Measurements from ENCODE around the gene MYCBP2.
A peak's percentile ranks its signal among the peaks of the same experiment; 100 is the strongest.
"Not testable (repeated sequence)": the region's sequence is repeated elsewhere in the genome, so short reads cannot be mapped to it uniquely, and the experiment has no call there.

The MYCBP2 gene

GRCh38 chr13:77326905-77327604 lies at the start of gene MYCBP2:
TSS of gene MYCBP2 (minus strand) at chr13:77327094. CDS start at chr13:77326775, 319 bp downstream.
- DNase-seq (ENCODE audit: low spot score): peak; percentile 100

- DNase-seq (ENCODE audit: low spot score): no peak
Observed at GRCh38 chr13:77375560-77376108, 48.7 kb upstream of the MYCBP2 start.

- DNase-seq (ENCODE audit: low spot score): no peak
Observed at GRCh38 chr13:77374786-77375185, 47.9 kb upstream of the MYCBP2 start.

- no peak for DNase-seq (ENCODE audit: low spot score)
Observed at GRCh38 chr13:77374339-77374738, 47.4 kb upstream of the MYCBP2 start.

DNA sequence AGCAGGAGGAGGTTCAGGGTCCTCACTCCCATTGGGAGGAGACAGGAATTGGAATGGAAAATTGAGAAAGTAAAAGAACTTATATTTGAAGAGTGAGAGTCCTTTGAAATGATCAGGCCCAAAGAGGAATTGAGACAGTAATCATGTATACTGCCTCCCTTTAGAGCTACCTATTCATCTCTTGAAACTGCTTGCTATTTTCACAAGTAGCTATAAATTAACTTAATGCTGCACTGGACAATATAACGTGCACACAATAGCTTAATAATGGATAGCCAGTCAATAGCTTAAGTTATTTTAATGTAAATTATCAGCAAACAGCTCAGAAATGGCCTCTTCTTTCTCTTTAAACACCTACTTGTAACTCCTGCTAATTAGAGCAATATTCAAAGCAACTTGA lies 46.6 kb upstream of the MYCBP2 start:
- no peak for DNase-seq (ENCODE audit: low spot score)

DNA sequence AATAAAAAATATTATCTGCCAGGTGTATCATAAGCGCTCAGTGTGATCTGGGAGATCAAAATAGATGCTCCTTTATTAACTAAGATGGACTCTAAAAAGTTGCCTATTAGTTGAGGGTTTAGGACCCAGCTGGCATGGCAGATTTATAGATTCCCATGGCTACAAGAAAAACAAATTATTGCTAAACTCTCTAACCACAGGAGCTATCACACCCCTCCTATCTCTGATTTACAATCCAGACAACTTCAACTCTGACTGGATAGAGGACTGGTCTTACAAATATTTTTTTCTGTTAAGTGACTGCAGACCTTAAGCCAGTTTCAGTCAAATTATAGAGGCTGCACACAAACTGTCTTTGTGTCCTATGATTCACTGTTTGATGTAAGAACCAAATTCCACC lies 45.4 kb upstream of the MYCBP2 start:
- no peak for DNase-seq (ENCODE audit: low spot score)

DNA sequence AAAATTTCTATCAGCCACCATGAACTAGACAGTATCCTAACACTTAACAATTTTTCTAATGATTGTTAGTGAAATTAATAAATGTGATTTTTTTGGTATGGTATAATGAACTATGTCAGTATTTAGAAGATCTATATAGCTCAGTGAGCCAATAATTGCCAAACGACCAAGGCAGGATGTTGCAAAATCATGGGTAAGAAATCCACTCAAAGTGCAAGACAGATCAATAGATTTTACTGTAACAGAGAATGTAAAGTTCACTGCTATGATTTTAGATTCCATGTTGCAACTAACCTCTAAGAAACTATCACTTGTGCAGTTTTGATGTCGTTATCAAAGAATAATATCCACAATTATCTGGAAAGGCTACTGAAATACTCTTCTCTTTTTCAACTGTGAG lies 44.0 kb upstream of the MYCBP2 start:
- DNase-seq (ENCODE audit: low spot score): no peak

- no peak for DNase-seq (ENCODE audit: low spot score)
Observed at GRCh38 chr13:77362166-77362565, 35.3 kb upstream of the MYCBP2 start.

DNA sequence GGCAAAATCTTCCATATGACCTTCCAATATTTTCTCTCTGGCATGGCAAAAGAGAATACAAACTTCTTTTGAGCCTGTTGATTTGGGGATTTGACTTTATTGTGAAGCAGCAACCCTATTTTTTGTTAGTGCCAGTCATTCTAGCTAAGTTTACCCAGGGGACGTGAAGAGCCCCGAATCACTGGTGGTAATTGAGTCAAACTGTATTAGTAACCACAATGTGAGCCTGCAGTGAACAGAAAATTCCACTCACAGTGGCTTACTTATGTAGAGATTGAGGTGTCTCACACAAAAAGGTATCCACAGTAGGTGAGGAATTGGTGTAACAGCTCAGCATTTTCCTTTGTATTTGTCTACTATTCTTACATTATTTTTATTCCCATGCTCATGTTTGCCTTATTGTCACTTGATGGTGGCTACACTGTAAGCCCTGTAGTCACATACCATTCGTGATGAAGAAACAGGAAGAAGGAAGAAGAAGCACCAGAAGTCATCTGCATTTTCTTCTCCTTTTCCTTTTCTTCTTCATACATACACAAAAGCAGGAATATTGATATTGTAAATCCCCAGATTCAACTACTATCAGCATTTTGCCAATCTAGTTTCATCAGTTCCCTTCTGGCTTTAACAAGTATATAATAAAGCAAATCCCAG lies 33.3 kb upstream of the MYCBP2 start:
- DNase-seq (ENCODE audit: low spot score): no peak

- DNase-seq (ENCODE audit: low spot score): no peak
Observed at GRCh38 chr13:77359171-77359570, 32.3 kb upstream of the MYCBP2 start.

GRCh38 chr13:77358001-77358400 lies 31.1 kb upstream of the MYCBP2 start:
- no peak for DNase-seq (ENCODE audit: low spot score)

GRCh38 chr13:77356155-77356554 lies 29.3 kb upstream of the MYCBP2 start:
- no peak for DNase-seq (ENCODE audit: low spot score)

GRCh38 chr13:77353995-77354394 lies 27.1 kb upstream of the MYCBP2 start:
- DNase-seq (ENCODE audit: low spot score): peak; percentile 64

DNA sequence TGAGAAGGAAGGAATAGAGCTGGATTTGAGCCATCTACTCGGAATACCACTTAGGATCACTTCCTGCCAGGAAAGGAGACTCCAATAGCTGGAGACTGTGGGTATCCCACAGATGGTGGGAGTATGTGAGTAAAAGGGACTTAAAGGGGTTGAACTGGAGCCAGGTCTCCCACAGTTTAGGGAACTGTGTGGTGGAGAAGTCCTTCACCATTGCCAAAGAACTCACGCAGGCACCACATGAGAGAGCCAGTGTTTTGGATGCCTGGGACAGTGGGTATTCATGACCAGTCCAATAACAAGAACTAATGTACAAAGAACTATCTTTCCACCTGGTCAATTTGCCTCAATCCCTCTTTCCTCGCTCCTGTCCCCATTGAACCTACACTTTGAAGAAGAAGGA lies 24.4 kb upstream of the MYCBP2 start:
- DNase-seq (ENCODE audit: low spot score): no peak

DNA sequence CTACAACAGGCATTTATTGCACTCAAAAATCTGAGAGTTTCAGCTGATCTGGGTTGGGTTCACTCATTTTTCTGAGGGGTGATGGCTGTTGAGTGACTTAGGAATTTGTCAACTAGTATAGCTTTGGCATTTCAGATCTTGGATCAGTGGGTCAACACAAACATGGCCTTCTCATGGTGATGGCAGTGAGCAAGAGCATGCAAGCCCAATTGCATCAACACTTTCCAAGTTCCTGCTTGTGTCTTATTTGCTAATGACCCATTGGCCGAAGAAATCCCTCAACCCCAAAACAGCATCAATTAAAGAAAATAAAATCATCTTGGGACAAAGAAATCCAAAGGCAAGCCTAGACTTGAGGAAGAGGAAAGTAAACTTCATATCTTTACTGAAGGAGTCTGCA lies 23.9 kb upstream of the MYCBP2 start:
- no peak for DNase-seq (ENCODE audit: low spot score)

GRCh38 chr13:77349365-77349764 lies 22.5 kb upstream of the MYCBP2 start:
- no peak for DNase-seq (ENCODE audit: low spot score)

- not testable (repeated sequence) for DNase-seq (ENCODE audit: low spot score)
Observed at GRCh38 chr13:77347351-77347750, 20.5 kb upstream of the MYCBP2 start.

DNA sequence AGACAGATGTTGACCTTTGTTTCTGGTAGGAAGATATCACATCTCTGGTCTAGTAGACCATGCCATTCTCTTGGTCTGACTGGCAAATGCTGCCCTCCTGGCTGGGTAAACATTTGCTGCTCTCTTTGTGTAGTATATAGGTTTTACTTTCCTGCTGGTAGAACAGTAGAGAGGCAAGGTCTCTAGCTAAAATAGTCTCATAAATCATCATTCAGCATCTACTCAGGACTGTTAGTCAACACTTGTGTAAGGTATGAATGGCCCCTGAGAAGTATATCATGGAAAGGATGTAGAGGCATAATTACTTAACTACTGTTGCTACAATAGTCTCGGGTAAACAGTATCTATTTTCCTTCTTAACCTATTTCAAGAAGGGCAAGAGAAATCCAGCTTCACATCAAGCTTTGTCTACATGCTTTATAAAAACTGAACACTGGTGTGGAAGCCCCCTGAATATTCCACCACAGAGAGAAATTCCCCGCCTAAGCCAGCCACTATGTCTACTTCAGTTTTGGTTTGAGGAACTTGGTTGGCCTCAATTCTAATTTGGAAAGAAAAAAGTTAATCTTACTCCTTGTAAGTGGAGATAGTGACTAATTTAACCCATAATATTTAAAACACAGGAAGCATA lies 18.4 kb upstream of the MYCBP2 start:
- DNase-seq (ENCODE audit: low spot score): peak; percentile 59

- no peak for DNase-seq (ENCODE audit: low spot score)
Observed at GRCh38 chr13:77343841-77344240, 16.9 kb upstream of the MYCBP2 start.

- peak; percentile 60 for DNase-seq (ENCODE audit: low spot score)
Observed at GRCh38 chr13:77339408-77339807, 12.5 kb upstream of the MYCBP2 start.

- peak; percentile 63 for DNase-seq (ENCODE audit: low spot score)
Observed at GRCh38 chr13:77338961-77339401, 12.1 kb upstream of the MYCBP2 start.

DNA sequence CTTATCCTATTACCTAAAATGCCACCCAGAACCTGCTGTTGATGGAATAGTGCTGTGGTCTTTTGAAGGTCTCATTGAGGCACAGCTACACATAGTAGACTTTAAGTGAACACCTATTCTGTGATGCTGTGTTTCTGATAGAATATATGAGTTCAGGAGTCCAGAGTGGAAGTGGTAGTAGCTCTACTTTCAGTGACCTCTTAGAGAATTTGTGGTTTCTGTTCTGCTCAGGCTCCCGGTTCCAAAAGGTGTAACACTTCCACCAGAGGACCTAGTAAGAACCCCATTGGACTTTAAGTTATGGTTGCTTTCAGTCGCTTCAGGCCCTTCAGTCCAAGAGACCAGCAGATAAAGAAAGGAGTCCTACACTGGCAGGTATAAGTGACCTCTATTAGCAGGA lies 11.4 kb upstream of the MYCBP2 start:
- no peak for DNase-seq (ENCODE audit: low spot score)

DNA sequence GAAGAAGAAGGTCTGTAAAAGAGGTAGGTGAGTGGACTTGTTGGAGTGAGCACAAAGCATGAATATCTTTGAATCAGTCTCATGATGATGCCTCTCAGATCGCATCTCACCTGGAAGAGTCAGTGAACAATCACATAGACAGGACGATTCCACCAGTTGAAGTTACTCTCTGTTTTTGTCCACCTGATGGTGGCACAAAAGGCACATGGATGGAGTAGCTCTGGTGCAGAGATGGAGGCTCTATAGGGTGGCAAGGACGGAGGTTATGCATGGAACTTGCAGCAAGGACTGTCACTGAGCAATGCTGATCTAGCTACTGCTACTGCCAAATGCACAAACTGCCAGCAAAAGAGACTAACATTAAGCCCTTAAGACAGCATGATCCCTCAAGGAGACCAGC lies 10.3 kb upstream of the MYCBP2 start:
- DNase-seq (ENCODE audit: low spot score): no peak
